PC-3 (cell line): ENCODE results near the gene VASH1. TPM values are rescaled to one million over a fixed set of nuclear protein-coding genes. Genes with fewer than 3 reads are reported as not detected.

Source experiments
- ATAC-seq: fragments of 200-7000 bp; cut with Tn5 transposase; 2 replicates; pipeline ENCODE4 v1.9.1; 2020; ENCODE audit warnings: mild to moderate bottlenecking, moderate library complexity
- BruUV-seq: library from RNA; stranded (reverse); fragments of 400-500 nt; replicated peaks from 2 replicates; lab custom pipeline; 2021; lab: Mats Ljungman, UMichigan
- CTCF ChIA-PET: fragments of 300-600 bp; sonication (Branson Sonifier 250); formaldehyde crosslinking; loops from one replicate; lab custom pipeline; 2022; ENCODE audit warnings: antibody characterized with exemption; lab: Charles Lee
- POLR2A ChIA-PET: fragments of 300-600 bp; sonication (Branson Sonifier 250); formaldehyde crosslinking; loops from one replicate; lab custom pipeline; 2022; ENCODE audit warnings: antibody characterized with exemption; ENCODE audit not compliant: unreplicated experiment; lab: Charles Lee
- DNase-seq: peaks from one replicate; pipeline ENCODE4 v3.0.0-alpha.2; 2015
- H2AFZ ChIP-seq: fragments of 300-600 bp; sonication (generic); 2 replicates; pipeline ENCODE4 v1.6.0; 2016; ENCODE audit warnings: antibody characterized with exemption, low read length
- H3F3A ChIP-seq: fragments of 300-600 bp; sonication (generic); one replicate; pipeline ENCODE4 v1.6.0; 2017; ENCODE audit warnings: antibody characterized with exemption, low read length, control low read depth, mild to moderate bottlenecking; ENCODE audit not compliant: unreplicated experiment
- H3K27ac ChIP-seq: fragments of 300-600 bp; sonication (generic); 2 replicates; pipeline ENCODE4 v1.5.1; 2016; ENCODE audit warnings: mild to moderate bottlenecking, low read length
- H3K27me3 ChIP-seq: fragments of 300-600 bp; sonication (generic); 2 replicates; pipeline ENCODE4 v1.6.1; 2016; ENCODE audit warnings: low read length, mixed read lengths
- H3K36me3 ChIP-seq: fragments of 300-600 bp; sonication (generic); 2 replicates; pipeline ENCODE4 v1.6.1; 2016; ENCODE audit warnings: low read depth, mixed run types, low read length, mixed read lengths
- H3K4me1 ChIP-seq: fragments of 300-600 bp; sonication (generic); 2 replicates; pipeline ENCODE4 v1.5.1; 2016; ENCODE audit warnings: low read length; ENCODE audit not compliant: insufficient read depth
- H3K4me2 ChIP-seq: fragments of 300-600 bp; sonication (generic); 2 replicates; pipeline ENCODE4 v1.6.0; 2016; ENCODE audit warnings: low read length
- H3K4me3 ChIP-seq: fragments of 300-600 bp; sonication (generic); 2 replicates; pipeline ENCODE4 v1.5.1; 2016; ENCODE audit warnings: mild to moderate bottlenecking, low read length, mixed read lengths
- H3K79me2 ChIP-seq: fragments of 300-600 bp; sonication (generic); 2 replicates; pipeline ENCODE4 v1.6.1; 2017; ENCODE audit warnings: low read length, mixed read lengths
- H3K9ac ChIP-seq: fragments of 300-600 bp; sonication (generic); 2 replicates; pipeline ENCODE4 v1.6.0; 2016; ENCODE audit warnings: mild to moderate bottlenecking, low read length
- H3K9me2 ChIP-seq: fragments of 300-600 bp; sonication (generic); replicated peaks from 2 replicates; pipeline ENCODE4 v1.6.1; 2016; ENCODE audit warnings: mixed run types, low read length, mixed read lengths
- H3K9me3 ChIP-seq: fragments of 300-600 bp; sonication (generic); 2 replicates; pipeline ENCODE4 v1.6.1; 2016; ENCODE audit warnings: low read length, mixed read lengths
- H4K20me1 ChIP-seq: fragments of 300-600 bp; sonication (generic); 2 replicates; pipeline ENCODE4 v1.6.1; 2016; ENCODE audit warnings: low read length, mixed read lengths
- EZH2 ChIP-seq: fragments of 300-600 bp; sonication (generic); IDR thresholded peaks from one replicate; pipeline ENCODE4 v1.6.1; 2017; ENCODE audit warnings: antibody characterized with exemption, mild to moderate bottlenecking, low read length; ENCODE audit not compliant: unreplicated experiment
- EZH2phosphoT487 ChIP-seq: fragments of 300-600 bp; sonication (generic); IDR thresholded peaks from 2 replicates; pipeline ENCODE4 v1.6.1; 2018; ENCODE audit warnings: mild to moderate bottlenecking, antibody characterized with exemption, low read length, borderline replicate concordance
- intact Hi-C: fragments of 100-400 bp; cut with micrococcal nuclease; formaldehyde crosslinking; loops from 2 replicates; pipeline ENCODE4 v1.9.0; 2023
- total RNA-seq: library from RNA; depleted of rRNA; stranded (reverse); fragments of >200 nt; gene quantifications from 2 replicates; pipeline ENCODE4 v1.2.3, GENCODE V29; 2014
- TF ChIP-seq, protein P1 (sequence below): fragments of 300-600 bp; sonication (generic); conservative IDR thresholded peaks from 2 replicates; pipeline ENCODE4 v1.5.1; 2017; ENCODE audit warnings: antibody characterized with exemption, low read depth, mild to moderate bottlenecking, low read length

VASH1 gene
- total RNA-seq, 1 experiment from 2014 or later, result 1.8 TPM

DNA sequence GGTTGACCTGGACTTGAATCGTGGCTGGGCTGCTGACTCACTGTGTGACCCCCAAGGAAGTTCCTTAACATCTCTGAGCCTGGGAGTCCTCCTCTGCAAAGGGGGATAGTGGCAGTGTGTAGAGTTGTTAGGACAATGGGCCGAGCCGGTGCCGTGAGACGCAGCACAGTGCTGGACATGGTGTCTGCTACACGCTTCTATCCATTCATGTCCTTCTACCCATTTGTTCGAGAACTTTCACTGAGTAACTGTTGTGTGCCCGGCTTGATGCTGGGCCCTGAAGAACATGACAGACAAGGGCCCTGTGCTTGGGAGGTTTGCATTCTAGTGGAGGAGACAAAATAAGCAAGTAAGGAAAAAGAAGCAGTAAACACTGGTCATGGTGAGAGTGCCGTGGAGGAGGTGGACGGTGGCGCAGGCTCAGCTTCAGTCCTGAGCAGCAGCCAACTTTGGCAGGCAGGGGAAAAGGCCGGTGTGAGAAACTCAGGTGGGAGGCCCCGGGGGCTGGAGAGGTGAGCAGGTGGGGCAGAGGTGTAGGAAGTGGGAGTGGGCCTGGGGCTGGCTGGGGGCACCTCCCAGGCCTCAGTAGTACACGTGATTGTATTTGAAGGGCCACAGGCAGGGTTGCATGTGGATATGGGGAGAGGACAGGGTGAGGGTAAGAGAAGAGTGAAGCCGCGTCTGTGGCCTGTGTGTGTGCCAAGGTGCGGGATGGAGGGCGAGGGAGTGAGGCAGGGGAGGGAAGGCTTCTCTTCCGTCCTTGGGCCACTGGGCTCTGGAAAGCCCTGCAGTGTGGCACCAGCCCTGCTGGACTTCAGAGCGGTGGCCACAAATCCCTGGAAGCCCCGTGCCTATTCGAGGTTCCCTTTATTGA lies 13.8 kb downstream of the VASH1 start:
- intact Hi-C loops, result no loop called here
- BruUV-seq, result no TSS peak
- H3K4me2 ChIP-seq, result no peak overlapping the region

DNA sequence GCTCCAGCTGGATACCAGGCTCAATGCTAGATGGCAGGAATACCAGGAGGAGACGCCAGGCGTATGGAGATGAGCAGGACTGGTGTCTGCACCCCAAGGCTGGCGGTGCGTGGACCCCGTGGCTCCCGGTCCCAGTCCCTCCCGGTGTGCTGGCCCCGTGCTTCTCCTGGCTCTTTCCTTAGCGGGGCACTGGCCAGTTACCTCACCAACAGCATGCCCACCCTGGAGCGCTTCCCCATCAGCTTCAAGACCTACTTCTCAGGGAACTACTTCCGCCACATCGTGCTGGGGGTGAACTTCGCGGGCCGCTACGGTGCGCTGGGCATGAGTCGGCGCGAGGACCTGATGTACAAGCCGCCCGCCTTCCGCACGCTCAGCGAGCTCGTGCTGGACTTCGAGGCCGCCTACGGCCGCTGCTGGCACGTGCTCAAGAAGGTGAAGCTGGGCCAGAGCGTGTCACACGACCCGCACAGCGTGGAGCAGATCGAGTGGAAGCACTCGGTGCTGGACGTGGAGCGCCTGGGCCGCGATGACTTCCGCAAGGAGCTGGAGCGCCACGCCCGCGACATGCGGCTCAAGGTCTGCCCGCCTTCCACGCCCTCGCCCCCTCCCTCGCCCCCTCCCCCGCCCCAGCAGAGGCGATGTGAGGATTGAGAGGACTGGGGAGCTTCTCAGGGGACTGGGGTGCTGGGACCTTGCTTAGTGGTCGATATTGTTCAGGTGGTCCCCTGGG lies 14.6 kb downstream of the VASH1 start:
- intact Hi-C loops, result no loop called here
- ChIA-PET CTCF (interaction anchor here (1.2 kb wide), 1 partner anchor 66 kb away, joined by 3 read pairs; no protein-coding TSS in a partner anchor), POLR2A (no interaction called here)
- TF ChIP-seq, protein P1, sequence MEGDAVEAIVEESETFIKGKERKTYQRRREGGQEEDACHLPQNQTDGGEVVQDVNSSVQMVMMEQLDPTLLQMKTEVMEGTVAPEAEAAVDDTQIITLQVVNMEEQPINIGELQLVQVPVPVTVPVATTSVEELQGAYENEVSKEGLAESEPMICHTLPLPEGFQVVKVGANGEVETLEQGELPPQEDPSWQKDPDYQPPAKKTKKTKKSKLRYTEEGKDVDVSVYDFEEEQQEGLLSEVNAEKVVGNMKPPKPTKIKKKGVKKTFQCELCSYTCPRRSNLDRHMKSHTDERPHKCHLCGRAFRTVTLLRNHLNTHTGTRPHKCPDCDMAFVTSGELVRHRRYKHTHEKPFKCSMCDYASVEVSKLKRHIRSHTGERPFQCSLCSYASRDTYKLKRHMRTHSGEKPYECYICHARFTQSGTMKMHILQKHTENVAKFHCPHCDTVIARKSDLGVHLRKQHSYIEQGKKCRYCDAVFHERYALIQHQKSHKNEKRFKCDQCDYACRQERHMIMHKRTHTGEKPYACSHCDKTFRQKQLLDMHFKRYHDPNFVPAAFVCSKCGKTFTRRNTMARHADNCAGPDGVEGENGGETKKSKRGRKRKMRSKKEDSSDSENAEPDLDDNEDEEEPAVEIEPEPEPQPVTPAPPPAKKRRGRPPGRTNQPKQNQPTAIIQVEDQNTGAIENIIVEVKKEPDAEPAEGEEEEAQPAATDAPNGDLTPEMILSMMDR, result no peak
- TF ChIP-seq EZH2phosphoT487, result no peak
- no peak for TF ChIP-seq EZH2
- DNase-seq (no peak), ATAC-seq (no peak)
- H3F3A ChIP-seq, result no peaks in the 10 kb centered on the region
- peaks cover 4% of the 10 kb centered on the region; the same call in 1 of the 2 replicates for H3K27me3 ChIP-seq
- H3K4me3 ChIP-seq, result no peak overlapping the region
- H3K4me2 ChIP-seq, result no peak overlapping the region
- H4K20me1 ChIP-seq, result no peaks in the 10 kb centered on the region
- no peaks in the 10 kb centered on the region for H3K36me3 ChIP-seq
- no peak overlapping the region for H3K27ac ChIP-seq
- H3K9ac ChIP-seq, result no peak overlapping the region
- no peaks in the 10 kb centered on the region for H3K9me3 ChIP-seq
- no peaks in the 10 kb centered on the region for H3K9me2 ChIP-seq
- BruUV-seq, result no TSS peak
- H3K79me2 ChIP-seq, result no peaks in the 10 kb centered on the region
- H2AFZ ChIP-seq, result no peak overlapping the region
- peaks cover 11% of the 10 kb centered on the region for H3K4me1 ChIP-seq

More for the DNA sequence above, 13.8 kb downstream of the VASH1 start:
- TF ChIP-seq EZH2phosphoT487, result no peak
- TF ChIP-seq, protein P1, result no peak
- no peak for TF ChIP-seq EZH2
- Histone ChIP-seq H3K27me3 (peaks cover 5% of the 10 kb centered on the region; the same call in 1 of the 2 replicates), H3K9ac (no peak overlapping the region), H3K9me2 (no peaks in the 10 kb centered on the region), H3K79me2 (no peaks in the 10 kb centered on the region), H4K20me1 (no peaks in the 10 kb centered on the region), H3K9me3 (no peaks in the 10 kb centered on the region), H3F3A (no peaks in the 10 kb centered on the region), H2AFZ (no peak overlapping the region), H3K4me3 (no peak overlapping the region), H3K4me1 (peaks cover 11% of the 10 kb centered on the region), H3K36me3 (no peaks in the 10 kb centered on the region), H3K27ac (no peak overlapping the region)
- DNase-seq (no peak), ATAC-seq (no peak)
- POLR2A ChIA-PET, result no interaction called here
- CTCF ChIA-PET, result no interaction called here
